ENCODE measurements around the gene KRTAP10-9.
"Not testable (repeated sequence)": the region's sequence is repeated elsewhere in the genome, so short reads cannot be mapped to it uniquely, and the experiment has no call there.

The KRTAP10-9 gene, protein sequence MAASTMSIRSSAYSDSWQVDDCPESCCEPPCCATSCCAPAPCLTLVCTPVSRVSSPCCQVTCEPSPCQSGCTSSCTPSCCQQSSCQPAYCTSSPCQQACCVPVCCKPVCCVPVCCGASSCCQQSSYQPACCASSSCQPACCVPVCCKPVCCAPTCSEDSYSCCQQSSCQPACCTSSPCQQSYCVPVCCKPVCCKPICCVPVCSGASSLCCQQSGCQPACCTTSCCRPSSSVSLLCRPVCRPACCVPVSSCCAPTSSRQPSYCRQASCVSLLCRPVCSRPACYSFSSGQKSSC

DNA sequence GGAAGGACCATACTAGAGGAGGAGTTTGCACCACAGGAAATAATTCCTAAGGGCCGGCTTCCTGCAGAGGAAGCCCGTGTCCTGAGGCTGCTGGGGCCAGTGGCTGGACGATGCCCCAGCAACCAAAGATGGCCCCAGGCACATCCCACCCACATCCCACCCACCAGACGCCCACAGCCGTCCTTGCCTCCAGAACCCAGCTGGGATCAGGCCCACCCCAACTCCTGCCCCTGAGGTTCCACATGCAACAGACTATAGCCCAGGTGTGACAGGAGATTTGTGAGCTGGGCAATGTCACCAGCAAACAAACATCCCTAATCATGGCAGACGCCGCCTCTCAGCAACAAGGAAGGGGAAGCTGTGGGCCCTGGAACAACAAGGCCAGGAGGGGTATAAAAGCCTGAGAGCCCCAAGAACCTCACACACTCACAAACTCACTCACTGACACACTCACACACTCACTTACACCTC lies at the start of gene KRTAP10-9:
KRTAP10-9 (plus strand) TSS at position 421 of the 471 bp plus-strand sequence. CDS start 79 bp downstream, outside the sequence.
- DNase-seq = no peak

DNA sequence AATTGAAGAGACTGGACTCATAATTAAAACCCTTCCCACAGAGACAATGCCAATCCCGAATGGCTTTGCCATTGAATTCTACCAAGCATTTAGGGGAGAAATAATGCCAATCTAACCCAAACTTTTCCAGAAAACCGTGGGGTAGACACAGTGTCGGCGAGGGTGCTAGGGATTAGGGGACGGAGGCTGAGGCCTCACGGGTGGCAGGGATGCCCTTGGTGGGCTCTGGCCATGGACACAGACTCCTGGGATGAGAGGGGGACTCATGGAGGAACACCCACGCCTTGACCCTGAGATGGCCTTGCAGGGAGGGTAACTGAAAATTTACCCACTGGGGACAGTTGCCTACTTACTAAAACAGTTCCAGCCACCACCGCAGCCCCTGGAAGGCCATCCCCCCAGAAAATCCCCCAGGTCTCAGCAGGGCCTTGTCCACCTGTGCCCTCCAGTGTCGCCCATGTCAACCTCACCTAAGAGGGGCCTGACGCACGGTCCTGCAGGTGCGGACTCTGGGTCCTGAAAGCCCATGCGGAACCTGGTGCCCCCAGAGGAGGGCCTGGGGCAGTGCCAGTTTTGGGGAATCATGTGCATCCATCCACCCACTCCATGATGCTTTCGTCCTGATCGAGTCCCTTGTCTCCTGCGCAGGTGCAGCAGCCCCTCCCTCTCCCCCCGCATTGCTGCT lies 48.4 kb upstream of the KRTAP10-9 start:
- DNase-seq = no peak

DNA sequence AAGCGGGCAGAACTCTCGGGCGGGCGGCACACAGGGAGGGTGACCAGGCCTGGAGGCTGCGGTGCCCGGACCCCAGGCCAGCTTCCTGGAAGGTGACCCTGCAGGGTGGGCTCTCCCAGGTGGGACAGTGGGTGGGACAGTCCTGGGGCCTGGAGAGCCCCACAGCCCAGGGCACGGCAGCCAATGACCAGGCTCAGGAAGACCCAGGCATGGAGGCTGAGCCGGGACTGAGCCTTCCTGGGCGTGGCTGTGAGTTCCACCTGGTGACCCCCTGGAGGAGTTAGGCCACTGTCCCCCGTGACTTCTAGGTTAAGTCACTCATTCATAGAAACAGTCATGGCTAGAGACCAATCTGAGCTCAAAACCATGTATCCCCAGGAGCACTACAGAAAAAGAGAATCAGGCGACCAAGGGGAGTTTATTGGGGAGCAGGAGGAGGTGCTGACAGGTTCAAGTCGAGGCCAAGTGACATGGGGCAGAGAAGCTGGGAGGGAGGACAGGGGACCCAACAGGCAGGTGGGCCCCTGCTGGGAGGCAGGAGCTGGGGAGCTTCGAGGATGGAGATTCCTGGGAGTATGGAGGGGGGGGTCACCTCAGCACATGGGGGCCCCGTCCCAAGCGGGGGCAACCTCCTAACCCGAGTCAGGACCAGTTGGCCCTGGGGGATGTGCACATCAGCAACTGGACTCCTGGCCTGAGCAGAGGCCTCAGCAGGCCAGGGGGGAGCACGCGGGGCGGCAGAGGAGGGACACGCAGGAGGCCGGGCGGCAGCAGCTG lies 47.6 kb upstream of the KRTAP10-9 start:
- DNase-seq = no peak

DNA sequence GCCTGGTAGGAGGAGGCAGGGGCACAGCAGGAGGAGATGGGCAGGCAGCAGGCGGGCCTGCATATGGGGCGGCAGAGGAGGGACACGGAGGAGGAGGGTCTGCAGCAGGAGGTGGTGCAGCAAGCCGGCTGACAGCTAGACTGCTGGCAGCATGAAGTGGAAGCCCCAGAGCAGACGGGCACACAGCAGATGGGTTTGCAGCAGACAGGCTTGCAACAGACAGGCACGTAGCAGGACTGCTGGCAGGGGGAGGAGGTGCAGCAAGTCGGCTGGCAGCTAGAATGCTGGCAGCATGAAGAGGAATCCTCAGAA lies 47.1 kb upstream of the KRTAP10-9 start:
- no peak for DNase-seq

DNA sequence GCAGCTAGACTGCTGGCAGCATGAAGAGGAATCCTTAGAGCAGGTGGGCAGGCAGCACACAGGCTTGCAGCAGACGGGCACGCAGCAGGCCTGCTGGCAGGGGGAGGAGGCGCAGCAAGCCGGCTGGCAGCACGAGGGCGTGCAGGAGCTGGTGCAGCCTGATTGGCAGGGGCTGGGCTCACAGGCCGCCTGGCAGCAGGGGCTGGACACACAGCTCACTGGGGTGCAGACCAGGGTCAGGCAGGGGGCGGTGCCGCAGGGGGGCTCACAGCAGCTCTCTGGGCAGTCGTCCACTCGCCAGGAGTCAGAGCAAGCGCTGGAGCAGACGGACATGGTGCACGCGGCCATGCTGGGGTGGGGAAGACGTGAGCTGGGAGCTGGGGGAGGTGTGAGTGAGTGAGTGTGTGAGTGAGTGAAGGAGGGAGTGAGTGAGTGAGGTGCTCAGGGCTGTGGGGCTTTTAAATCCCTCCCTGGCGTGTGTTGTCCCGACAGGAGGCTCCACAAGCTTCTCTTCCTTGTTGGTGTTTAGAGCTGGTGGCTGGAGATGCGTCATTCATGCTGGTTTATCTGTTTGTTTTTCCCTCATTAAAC lies 46.6 kb upstream of the KRTAP10-9 start, which contains the start of gene KRTAP10-5:
KRTAP10-5 (minus strand) TSS at position 374 of the 591 bp plus-strand sequence; CDS start at position 348, 26 bp downstream.
- not testable (repeated sequence) for DNase-seq

DNA sequence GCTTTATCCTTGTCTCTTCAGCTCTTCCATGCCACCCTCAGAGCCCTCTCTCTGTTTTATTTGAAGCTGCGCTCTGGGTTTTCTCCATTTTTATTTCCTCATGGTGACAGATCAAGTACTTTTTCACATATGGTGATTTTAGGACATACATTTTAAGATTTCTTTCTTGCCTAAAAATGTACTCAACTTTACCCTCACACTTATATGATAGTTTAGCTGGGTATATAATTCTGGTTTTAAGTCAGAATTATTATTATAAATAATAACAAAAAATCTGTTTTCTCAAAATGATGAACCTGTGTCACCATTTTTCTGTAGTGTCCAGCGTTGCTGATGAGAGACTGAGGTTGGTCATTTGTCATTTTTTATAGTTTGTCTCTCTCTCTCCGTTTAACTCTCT lies 45.7 kb upstream of the KRTAP10-9 start:
- no peak for DNase-seq

DNA sequence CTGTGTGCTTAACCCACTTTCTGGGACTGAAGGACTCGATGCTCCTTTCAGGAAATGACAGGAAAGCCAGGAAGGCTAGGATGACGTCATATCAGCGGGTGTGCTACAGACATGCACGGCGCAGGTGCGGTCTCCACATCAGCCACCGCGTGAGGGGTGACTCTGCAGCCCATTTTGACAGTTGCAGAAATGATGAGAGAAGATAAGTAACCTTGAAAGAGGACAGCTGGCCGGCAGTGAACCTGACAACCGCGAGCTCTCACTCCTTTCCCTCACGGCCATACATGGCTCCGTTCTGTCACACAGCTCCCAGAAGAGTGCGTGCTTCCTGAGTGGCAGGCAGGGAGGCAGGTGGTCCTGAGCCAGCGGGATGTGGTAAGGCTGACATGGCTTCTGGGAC lies 44.8 kb upstream of the KRTAP10-9 start:
- no peak for DNase-seq

DNA sequence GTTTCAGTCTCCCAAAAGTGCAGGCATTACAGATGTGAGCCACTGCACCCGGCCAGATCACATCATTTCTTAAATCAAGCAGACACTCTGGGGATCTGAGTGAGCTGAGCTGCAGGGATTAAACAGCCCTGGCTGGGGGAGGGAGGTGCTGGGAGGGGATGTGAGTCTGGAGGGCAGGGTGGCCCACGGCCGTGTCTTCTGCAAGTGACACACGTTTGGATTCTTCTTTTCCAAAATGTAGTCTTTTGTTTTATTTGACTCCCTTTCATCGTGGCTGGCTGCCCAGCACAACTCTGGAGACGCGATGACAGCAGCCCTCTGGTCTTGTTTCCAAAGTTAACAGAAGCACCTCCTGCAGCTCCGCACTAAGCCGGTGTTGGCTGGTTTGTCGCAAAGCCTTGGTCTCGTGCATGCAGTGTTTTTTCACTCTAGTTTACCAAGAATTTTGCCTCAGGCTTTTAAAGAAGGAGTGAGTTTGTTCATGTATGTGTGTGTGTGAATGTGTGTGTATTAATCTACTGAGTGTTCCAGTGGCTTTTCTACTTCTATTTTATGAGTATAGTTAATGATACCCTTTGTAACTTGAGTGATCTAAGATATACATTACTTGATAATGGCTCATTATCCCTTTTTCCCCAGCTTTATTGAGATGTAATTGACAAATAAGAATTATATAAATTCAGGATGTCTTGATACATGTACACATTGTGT lies 43.6 kb upstream of the KRTAP10-9 start:
- DNase-seq = no peak

DNA sequence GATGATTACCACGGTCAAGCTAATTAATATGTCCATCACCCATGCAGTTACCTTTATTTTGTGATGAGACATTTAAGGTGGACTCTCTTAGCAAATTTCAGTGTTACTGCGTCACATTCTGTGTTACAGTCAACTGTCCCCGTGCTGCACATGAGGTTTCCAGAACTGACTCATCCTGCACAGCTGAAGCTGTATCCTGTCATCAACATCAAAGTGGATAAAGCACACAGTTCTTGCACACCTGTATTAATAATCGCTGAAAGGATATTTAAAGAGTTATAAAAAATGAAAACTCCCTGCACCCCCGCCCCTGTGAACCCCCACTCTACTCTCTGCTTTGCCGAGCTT lies 43.1 kb upstream of the KRTAP10-9 start:
- DNase-seq = peak; percentile 36

DNA sequence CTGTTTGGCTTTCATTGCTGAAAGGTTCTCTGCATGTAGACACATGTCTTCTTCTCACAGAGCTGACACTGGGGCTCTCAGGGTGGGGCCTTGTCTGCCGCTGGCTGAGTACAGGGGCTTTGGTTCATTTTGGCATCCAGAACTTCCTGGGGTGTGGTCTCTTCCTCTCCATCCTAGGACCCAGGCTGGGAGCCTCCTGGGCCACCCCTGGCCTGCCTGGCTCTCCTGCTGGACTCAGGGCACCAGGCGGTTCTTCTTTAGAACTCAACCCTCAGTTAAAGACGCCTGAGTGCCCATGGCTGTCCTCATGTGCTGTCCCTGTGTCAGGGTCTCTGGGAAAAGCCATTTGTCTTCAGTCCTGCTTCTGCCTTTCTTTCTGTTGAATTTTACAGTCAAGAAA lies 41.0 kb upstream of the KRTAP10-9 start:
- DNase-seq = no peak

DNA sequence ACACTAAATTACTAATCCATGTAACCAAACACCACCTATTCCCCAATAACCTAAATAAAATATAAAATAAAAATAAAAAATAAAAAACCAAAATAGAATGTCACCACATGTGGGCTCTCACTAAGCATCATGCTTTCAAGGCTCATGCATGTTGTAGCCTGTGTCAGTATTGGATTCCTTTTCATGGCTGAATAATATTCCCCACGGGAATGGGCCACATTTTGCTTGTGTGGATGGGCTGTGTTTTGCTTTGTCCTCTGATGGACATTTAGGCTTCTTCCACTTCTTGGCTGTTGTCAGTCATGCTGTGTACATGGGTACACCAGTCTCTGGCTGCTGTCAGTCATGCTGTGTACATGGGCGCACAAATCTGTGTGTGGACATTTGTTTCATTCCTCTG lies 37.8 kb upstream of the KRTAP10-9 start:
- DNase-seq = no peak

DNA sequence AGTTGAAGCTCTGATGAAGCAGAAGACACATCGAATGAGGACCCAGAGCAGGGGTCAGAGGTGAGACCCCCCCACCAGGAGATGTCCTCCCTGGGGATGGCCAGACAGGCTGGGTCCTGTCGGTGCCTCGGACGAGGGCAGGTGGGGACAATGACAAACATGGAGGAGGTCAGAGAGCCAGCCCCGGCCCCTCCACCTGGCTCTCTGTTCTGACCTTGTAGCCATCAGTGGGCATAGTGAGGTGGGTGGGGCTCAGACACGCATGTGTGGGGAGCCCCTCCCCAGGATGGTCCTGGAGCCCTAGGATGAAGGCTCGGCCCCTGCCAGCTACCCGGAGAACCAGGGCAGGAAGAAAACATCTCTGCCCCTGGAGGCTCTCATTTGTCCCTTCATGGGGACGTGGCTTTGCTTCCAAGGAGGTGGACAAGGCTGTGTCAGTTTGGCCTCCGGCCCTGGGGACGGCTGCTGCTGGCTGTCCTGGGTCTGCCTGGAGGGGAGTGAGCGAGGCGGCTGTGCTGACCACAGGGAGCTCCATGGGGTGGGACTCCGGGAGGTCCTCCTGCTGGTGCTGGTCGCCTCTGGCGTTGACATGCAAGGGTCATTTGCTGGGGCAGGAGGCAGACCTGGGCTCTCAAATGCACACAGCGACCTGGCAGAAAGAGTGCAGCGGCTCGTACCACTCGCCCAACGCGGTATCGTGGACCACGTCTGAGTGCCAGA lies 37.1 kb upstream of the KRTAP10-9 start:
- DNase-seq = no peak

DNA sequence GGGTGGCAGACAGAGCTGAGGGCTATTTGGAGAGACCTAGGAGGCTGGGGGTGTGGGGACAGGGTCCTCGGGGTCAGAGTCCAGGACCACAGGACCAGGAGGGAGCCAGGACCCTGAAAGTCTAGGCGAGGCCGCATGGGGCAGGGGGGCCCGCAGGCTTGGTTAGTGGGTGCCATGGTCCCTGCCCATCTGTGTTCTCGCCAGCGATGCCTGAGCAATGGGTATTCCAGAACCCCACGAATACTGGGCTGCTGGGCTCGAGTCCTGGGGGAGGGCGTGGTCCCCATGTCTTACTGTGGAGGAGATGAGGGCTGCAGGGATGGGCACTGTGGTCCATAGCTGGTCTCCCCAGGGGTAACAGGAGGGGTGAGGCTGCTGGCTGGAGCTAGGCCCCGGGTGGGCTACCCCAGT lies 36.6 kb upstream of the KRTAP10-9 start:
- no peak for DNase-seq

DNA sequence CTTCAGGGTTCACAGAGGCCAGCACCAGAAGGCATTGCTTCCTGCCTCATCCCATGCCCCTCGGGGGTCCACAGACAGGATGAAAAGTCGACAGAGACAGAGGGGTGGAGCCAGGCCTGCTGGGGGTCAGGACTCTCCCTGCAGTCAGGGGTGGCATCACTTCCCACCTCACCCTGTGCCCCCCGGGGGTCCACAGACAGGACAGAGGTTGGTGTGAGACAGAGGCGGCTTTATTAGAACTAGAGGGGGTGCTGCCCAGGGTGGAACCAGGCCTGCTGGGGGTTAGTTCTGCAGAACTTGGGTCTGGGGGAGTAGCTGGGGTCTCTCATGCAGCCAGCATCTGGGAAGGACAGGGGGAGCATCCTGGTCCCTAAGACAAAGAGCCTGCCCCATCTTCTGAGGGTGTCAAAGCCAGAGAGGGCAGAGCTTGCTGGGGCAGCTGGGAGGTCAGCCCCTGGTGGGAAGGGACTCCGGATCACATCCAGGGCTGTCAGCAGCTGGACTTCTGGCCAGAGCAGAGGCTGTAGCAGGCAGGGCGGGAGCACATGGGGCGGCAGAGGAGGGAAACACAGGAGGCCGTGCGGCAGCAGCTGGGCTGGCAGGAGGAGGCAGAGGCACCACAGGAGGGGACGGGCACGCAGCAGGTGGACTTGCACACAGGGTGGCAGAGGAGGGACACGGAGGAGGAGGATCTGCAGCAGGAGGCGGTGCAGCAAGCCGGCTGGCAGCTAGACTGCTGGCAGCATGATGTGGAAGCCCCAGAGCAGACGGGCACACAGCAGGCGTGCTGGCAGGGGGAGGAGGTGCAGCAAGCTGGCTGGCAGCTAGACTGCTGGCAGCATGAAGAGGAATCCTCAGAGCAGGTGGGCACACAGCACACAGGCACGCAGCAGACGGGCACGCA lies 35.7 kb upstream of the KRTAP10-9 start:
- DNase-seq = not testable (repeated sequence)

DNA sequence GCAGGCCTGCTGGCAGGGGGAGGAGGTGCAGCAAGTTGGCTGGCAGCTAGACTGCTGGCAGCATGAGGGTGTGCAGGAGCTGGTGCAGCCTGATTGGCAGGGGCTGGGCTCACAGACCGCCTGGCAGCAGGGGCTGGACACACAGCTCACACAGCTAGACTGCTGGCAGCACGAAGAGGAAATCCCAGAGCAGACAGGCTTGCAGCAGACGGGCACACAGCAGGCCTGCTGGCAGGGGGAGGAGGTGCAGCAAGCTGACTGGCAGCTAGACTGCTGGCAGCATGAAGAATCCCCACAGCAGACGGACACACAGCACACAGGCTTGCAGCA lies 35.1 kb upstream of the KRTAP10-9 start:
- not testable (repeated sequence) for DNase-seq

DNA sequence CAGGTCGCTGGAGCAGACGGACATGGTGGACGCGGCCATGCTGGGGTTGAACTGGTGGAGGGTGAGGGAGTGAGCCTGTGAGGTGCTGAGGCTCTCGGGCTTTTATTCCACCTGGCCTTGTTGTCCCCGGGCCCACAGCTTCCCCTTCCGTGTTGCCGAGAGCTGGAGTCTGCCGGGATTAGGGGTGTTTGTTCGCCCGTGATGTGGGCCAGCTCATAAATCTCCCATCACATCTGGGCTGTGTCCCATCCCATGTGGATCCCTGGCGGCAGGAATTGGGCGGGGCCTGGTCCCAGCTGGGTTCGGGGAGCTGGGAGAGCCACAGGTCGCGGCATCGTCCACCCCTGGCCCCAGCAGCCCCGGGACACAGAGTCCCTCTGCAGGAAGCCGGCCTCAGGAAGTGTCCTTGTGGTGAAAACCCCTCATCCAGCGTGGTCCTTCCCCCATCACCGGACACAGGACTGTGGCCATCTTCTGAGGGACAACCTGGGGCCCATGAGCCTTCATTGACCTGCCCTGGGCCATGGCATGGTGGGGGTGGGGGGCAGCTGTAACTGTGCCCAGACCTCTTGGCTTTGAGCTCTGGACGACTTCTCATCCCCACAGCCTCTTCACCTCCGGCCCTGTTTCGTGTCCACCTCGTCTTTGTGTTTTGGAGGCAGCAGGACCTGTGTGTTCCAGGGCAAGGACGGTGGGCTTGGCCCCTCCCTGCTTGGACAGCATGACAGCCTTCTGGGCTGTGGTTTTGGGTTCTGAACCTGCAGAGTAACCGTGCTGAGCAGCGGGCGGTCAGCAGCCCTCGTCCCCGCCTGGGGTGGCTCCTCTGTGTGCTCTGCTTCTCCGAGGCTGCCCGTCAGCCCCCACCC lies 34.2 kb upstream of the KRTAP10-9 start, which contains the start of gene KRTAP10-6:
KRTAP10-6 (minus strand) TSS at position 60 of the 866 bp plus-strand sequence; CDS start at position 39, 21 bp downstream.
- DNase-seq = no peak

DNA sequence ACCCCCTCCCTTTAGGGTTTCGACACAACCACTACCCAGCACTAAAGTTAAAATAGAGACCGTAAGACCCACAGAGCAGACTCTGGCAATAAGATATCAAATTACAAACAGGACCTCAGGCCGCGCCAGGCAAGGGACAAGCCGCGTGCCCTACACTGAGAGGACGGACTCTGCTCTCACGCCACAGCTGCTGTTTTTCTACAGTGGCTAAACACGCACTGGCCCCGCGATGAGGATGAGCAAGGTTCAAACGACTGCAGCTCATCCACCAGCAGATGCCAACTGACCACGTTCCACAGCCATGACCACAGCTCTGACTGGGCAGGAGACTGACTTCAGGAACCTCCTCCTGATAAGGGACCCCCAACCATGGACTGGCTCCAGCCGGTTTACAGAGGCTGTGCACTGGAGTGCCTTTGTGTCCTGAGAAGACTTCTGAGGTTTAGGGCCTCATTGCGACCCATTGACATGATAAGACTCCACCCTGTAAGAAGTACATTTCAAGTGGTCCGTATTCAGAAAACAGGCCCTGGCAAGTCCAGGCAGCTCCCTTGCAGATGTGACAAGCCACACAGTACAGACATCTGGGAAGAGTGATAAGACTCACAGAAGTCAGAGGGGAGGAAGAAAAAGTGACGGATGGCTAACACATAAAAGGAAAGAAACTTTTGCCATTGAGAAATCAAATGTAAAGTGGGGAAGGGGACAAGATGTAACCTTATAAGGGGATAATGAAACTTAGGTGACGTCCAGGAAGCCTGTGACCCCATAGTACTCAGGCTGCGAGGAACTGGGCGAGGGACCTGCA lies 33.1 kb upstream of the KRTAP10-9 start:
- no peak for DNase-seq

DNA sequence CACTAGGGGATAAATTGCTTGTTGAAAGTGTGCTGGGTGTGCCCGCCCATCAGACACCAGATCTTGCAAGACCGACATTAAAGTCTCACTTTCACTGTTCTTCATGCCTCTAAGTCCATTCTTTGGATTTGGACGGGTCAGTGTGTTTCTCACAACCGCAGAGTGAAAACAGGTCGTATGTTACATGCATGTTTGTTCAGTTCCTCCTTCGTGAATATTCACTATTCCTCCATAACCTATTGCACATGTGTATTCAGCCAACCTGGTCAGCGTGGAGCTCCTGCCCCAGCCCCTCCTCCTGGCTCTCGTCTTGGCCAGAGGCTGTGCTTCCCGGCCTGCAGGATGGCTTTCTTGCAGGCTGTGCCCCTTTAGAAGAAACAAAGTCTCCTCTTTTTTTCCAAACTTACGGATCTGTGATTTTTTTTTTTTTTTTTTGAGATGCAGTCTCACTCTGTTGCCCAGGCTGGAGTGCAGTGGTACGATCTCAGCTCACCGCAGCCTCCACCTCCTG lies 32.4 kb upstream of the KRTAP10-9 start:
- DNase-seq = no peak

DNA sequence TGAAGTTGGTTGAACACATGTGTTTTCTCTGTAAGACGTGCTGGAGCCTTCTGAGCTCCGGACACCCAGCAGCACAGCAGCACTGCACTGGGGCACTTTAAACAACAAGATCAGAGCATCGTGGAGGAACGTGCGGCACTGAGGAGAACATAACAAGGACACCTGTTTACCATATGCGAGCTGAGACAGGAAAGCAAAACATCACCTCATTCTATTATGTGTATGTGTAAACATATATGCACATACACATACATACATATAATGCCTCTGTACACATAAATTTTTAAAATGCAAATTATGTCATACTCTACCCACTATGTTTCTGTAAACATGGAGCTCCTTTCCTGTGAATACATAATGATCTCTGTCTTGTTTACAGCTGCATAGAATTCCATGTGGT lies 31.4 kb upstream of the KRTAP10-9 start:
- DNase-seq = no peak

All from stimulated activated CD4-positive, alpha-beta T cell treated with anti-CD3 and anti-CD28 coated beads, Interleukin-15, amount 100 ng/mL, for 24 hours (primary cell).